K562 (cell line): ENCODE data around the gene ADORA3. TPM values are rescaled to one million over a fixed set of nuclear protein-coding genes. Genes with fewer than 3 reads are reported as not detected.

ENCODE experiments used
- ATAC-seq: fragments of 200-7000 bp; cut with Tn5 transposase; 3 replicates; pipeline ENCODE4 v1.9.1; 2020; ENCODE audit warnings: moderate library complexity
- BruUV-seq: library from RNA; stranded (reverse); fragments of 400-500 nt; replicated peaks from 2 replicates; lab custom pipeline; 2021; lab: Mats Ljungman, UMichigan
- CTCF ChIA-PET: fragments of 300-600 bp; formaldehyde crosslinking; extraction: SDS; loops from one replicate; lab custom pipeline; 2021; ENCODE audit warnings: low intra/inter-chr PET ratio; lab: Yijun Ruan, JAX
- POLR2A ChIA-PET: fragments of 300-600, 350-650 bp; sonication (Branson Sonifier 250); formaldehyde crosslinking; extraction: SDS; loops from one replicate; lab custom pipeline; 2021; ENCODE audit warnings: antibody characterized with exemption, inconsistent platforms; lab: Yijun Ruan, JAX
- DNase-seq, 4 experiments: peaks; one replicate each; pipeline versions ENCODE4 v3.0.0 to v3.0.0-alpha.2; 2011 to 2018; ENCODE audit warnings: low spot score in 3 of 4, mixed read lengths in 3 of 4; ENCODE audit errors: extremely low read depth in 1 of 4
- FAIRE-seq: peaks from 2 replicates; lab custom pipeline; 2011; peaks lifted over from hg19 to GRCh38; lab: Jason Lieb, UNC
- H2AFZ ChIP-seq: 2 replicates; pipeline ENCODE4 v1.6.0; 2011; ENCODE audit warnings: low read depth, low read length, control low read depth, inconsistent platforms
- H3K27ac ChIP-seq: fragments of 200-600 bp; 3 replicates; pipeline ENCODE4 v1.8.0; 2011; ENCODE audit warnings: low read depth, mild to moderate bottlenecking, control low read depth, inconsistent platforms, low read length, moderate library complexity, mixed read lengths; ENCODE audit errors: extremely low read depth
- H3K27me3 ChIP-seq, 2 experiments: fragments of 300-600 bp in 1 of 2; 2 replicates in 1 of 2; 3 replicates in 1 of 2; pipeline versions ENCODE4 v1.6.0 to v1.8.0; 2011; ENCODE audit warnings: inconsistent platforms in 2 of 2, low read length in 2 of 2, mild to moderate bottlenecking in 1 of 2, mixed read lengths in 1 of 2, moderate library complexity in 1 of 2; ENCODE audit not compliant: control insufficient read depth in 2 of 2, insufficient read depth in 2 of 2
- H3K36me3 ChIP-seq: fragments of 300-600 bp; 3 replicates; pipeline ENCODE4 v1.8.0; 2011; ENCODE audit warnings: mild to moderate bottlenecking, low read length, inconsistent platforms; ENCODE audit not compliant: control insufficient read depth, insufficient read depth
- H3K4me1 ChIP-seq, 2 experiments: fragments of 200-600 bp in 1 of 2; replicated peaks in 1 of 2; 2 replicates in 1 of 2; 3 replicates in 1 of 2; pipeline versions ENCODE4 v1.5.1 to v1.8.0; 2011; ENCODE audit warnings: inconsistent platforms in 2 of 2, low read length in 2 of 2, mild to moderate bottlenecking in 1 of 2, mixed read lengths in 1 of 2, moderate library complexity in 1 of 2; ENCODE audit not compliant: control insufficient read depth in 2 of 2, insufficient read depth in 2 of 2
- H3K4me2 ChIP-seq: 2 replicates; pipeline ENCODE4 v1.6.1; 2011; ENCODE audit warnings: low read length, control low read depth, inconsistent platforms, mixed read lengths; ENCODE audit not compliant: insufficient read depth
- H3K4me3 ChIP-seq: fragments of 200-600 bp; sonication (generic), shearing (Covaris generic); 2 replicates; pipeline ENCODE4 v1.5.1; 2016; ENCODE audit warnings: control low read depth, inconsistent platforms
- H3K79me2 ChIP-seq: fragments of 200-600 bp; 3 replicates; pipeline ENCODE4 v1.8.0; 2011; ENCODE audit warnings: low read length, inconsistent platforms; ENCODE audit not compliant: control insufficient read depth, insufficient read depth
- H3K9ac ChIP-seq, 2 experiments: 2 replicates each; pipeline versions ENCODE4 v1.6.0 to v1.6.1; 2011; ENCODE audit warnings: low read depth in 2 of 2, low read length in 2 of 2, control low read depth in 1 of 2, inconsistent platforms in 1 of 2, mild to moderate bottlenecking in 1 of 2, mixed read lengths in 1 of 2; ENCODE audit not compliant: insufficient read depth in 1 of 2
- H3K9me1 ChIP-seq: one replicate; pipeline ENCODE4 v1.6.0; 2011; ENCODE audit warnings: inconsistent platforms, mild to moderate bottlenecking, low read length, moderate library complexity; ENCODE audit not compliant: control insufficient read depth, insufficient read depth
- H3K9me3 ChIP-seq: replicated peaks from 2 replicates; pipeline ENCODE4 v1.5.1; 2011; ENCODE audit warnings: low read depth, low read length, inconsistent platforms; ENCODE audit not compliant: control insufficient read depth, insufficient read depth
- H4K20me1 ChIP-seq: replicated peaks from 2 replicates; pipeline ENCODE4 v1.6.1; 2011; ENCODE audit warnings: low read length, inconsistent platforms, mixed read lengths; ENCODE audit not compliant: control insufficient read depth, insufficient read depth
- HMG20B ChIP-seq: fragments of 250-450 bp; sonication (Bioruptor Pico); IDR thresholded peaks from 2 replicates; pipeline ENCODE4 v1.5.0; 2021; ENCODE audit warnings: mild to moderate bottlenecking
- NRF1 ChIP-seq, 2 experiments: fragments of 450-650 bp; IDR thresholded peaks in 1 of 2; conservative IDR thresholded peaks in 1 of 2; 2 replicates each; pipeline ENCODE4 v1.6.1; 2014; ENCODE audit warnings: mild to moderate bottlenecking in 2 of 2
- PKNOX1 ChIP-seq: fragments of 450-650 bp; IDR thresholded peaks from 2 replicates; pipeline ENCODE4 v1.6.1; 2016
- SPI1 ChIP-seq: IDR thresholded peaks from 2 replicates; pipeline ENCODE4 v1.6.1; 2011; ENCODE audit warnings: low read depth, low read length, control low read depth, borderline replicate concordance
- ZBTB5 ChIP-seq: fragments of 450-650 bp; IDR thresholded peaks from 2 replicates; pipeline ENCODE4 v1.6.1; 2017; ENCODE audit warnings: antibody characterized with exemption
- ZNF431 ChIP-seq: sonication (generic); formaldehyde crosslinking; IDR thresholded peaks from 2 replicates; pipeline ENCODE4 v1.8.0; 2022; ENCODE audit warnings: mild to moderate bottlenecking, missing genetic modification reagents
- ZNF551 ChIP-seq: fragments of 250-450 bp; sonication (Bioruptor Pico); IDR thresholded peaks from 2 replicates; pipeline ENCODE4 v1.5.0; 2021; ENCODE audit warnings: mild to moderate bottlenecking, moderate library complexity
- ZNF584 ChIP-seq: fragments of 200-800 bp; sonication (Bioruptor generic); IDR thresholded peaks from 2 replicates; pipeline ENCODE4 v1.6.1; 2016; ENCODE audit warnings: low read depth, mild to moderate bottlenecking, missing genetic modification characterization, missing compliant biosample characterization
- WGBS: fragments of 100-300 bp; shearing (Covaris generic); methylation state at CpG from one replicate; pipeline ENCODE4 v1.1.6; 2016; ENCODE audit warnings: low coverage, mixed read lengths; ENCODE audit not compliant: insufficient coverage; ENCODE audit errors: missing lambda C conversion rate; 5-methylcytosine and 5-hydroxymethylcytosine counted together
- in situ Hi-C: fragments of 300-500 bp; cut with MboI; formaldehyde crosslinking; loops from 4 replicates; pipeline ENCODE4 v1.15.0; 2018; ENCODE audit warnings: inconsistent platforms, mixed read lengths
- intact Hi-C: fragments of 100-400 bp; cut with micrococcal nuclease; formaldehyde crosslinking; loops from 2 replicates; pipeline ENCODE4 v1.14.2; 2022
- polyA plus RNA-seq, 8 experiments: library from polyadenylated mRNA; depleted of rRNA in 4 of 8; stranded (reverse) in 5 of 8; unstranded in 3 of 8; fragments of >200 nt; fragmentation: Nextera tagmentation in 2 of 8; fragmentation: Illumina TruSeq in 1 of 8; extraction: Ambion mirVana in 2 of 8; extraction: Trizol in 1 of 8; gene quantifications; 2 replicates each; pipeline versions ENCODE4 v1.2.1 to v1.2.3, GENCODE V29; 2011 to 2014; ENCODE audit warnings: inconsistent platforms in 1 of 8, missing spikeins in 1 of 8
- total RNA-seq, 7 experiments: library from RNA; depleted of rRNA in 6 of 7; stranded (reverse); fragments of >200 nt in 6 of 7; fragmentation: Illumina TruSeq in 2 of 7; extraction: Trizol in 2 of 7; gene quantifications; 2 replicates each; pipeline versions ENCODE4 v1.2.1 to v1.2.3, GENCODE V29; 2011 to 2021; ENCODE audit warnings: low replicate concordance in 1 of 7
- TF ChIP-seq, protein P1 (sequence below): fragments of 250-450 bp; sonication (Bioruptor Pico); IDR thresholded peaks from 2 replicates; pipeline ENCODE4 v1.8.0; 2022; ENCODE audit warnings: inconsistent platforms, mild to moderate bottlenecking, moderate library complexity, borderline replicate concordance

ADORA3 gene
- total and polyA plus RNA-seq, 9 of the 15 experiments (the other 6 are each of a cell fraction or from before 2014, with no cell fraction given): 0.09 to 0.35 (median 0.16) TPM; not detected in 3

DNA sequence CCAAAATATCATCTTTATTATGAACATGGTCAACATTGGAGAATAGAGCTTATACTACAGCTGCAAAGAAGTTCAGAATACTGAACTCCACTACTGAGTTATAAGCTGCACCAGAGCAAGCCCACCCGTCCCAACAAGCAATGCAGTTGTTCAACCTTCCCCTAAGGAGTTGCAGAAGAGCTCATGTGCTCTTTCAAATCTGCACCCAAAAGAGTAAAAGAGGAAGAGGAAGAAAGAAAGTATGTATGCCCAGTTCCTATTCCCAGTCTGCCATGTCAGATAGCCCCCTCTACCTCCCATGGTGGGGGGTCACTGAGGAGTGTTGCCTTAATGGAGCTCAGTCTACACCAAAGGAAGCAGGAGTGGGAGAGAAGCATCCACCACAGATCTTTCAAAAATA is 22.8 kb downstream of the ADORA3 start:
- no peaks in the 10 kb centered on the region for H3K79me2 ChIP-seq
- no peaks in the 10 kb centered on the region for H3K9me1 ChIP-seq
- ChIA-PET CTCF (interaction anchor here (0.7 to 3.5 kb wide), 5 partner anchors 27 to 288 kb away, joined by 4 to 39 read pairs (median 5); no protein-coding TSS in a partner anchor), POLR2A (interaction anchor here (0.6 to 1.4 kb wide), 6 partner anchors 10 to 322 kb away, joined by 3 to 4 read pairs (median 3); no protein-coding TSS in a partner anchor)
- H3K4me2 ChIP-seq: no peak overlapping the region
- 25% methylated on average over 1 of the region's 1 CpG for WGBS
- in situ Hi-C loops (loop anchor here (5.0 to 25.0 kb wide), 2 partner anchors 277 to 857 kb away; partner anchors contain the start of gene DDX20), intact Hi-C loops (loop anchor here (1.0 to 5.0 kb wide), 3 partner anchors 176 to 887 kb away; no protein-coding TSS in a partner anchor)
- peaks cover 0 to 14% of the 10 kb centered on the region in 2 experiments; a peak in 3 of 5 replicates for H3K4me1 ChIP-seq
- FAIRE-seq (no peak), ATAC-seq (no peak), DNase-seq (no peak)
- no TSS peak for BruUV-seq
- no peak overlapping the region for H3K27ac ChIP-seq
- TF ChIP-seq HMG20B (CRISPR knock-in tag): no peak
- TF ChIP-seq SPI1: peak; percentile 15; the same call in 1 of the 2 replicates
- no peak overlapping the region for H3K4me3 ChIP-seq
- H3K27me3 ChIP-seq: peaks cover 0 to 8% of the 10 kb centered on the region in 2 experiments; a peak in 2 of 5 replicates
- no peaks in the 10 kb centered on the region for H3K36me3 ChIP-seq
- no peaks in the 10 kb centered on the region for H3K9me3 ChIP-seq
- no peak overlapping the region for H2AFZ ChIP-seq
- no peaks in the 10 kb centered on the region; the same call in 1 of the 2 replicates for H4K20me1 ChIP-seq
- no peak overlapping the region for H3K9ac ChIP-seq

DNA sequence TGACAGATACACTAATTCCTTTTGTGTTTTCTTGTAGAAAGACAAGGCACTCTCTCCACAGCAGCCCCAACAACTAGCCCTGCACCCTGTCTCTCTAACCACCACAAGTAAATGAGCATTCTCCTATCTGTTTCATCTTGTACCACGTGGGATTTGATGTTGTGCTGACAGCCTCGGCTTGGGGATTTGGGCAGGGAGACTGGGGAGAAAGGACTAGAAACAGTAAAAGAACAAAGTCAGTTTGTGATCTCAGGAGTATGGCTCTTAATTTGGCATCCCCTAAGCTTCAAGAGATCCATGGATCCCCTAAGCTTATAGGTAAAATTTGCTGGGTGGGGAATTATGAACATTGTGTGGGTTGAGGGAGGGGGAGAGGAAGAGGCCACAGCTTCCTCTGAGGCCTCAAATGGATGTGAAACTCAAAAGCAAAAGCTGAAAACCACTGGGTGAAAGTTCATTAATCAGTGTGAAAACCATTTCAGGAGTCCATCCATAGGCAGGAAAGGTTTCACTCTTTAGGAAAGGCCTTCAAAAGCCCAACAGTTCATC is 26.6 kb downstream of the ADORA3 start:
- ATAC-seq (peak; percentile 59), DNase-seq (peak in 1 of 4 experiments; percentile 21), FAIRE-seq (no peak)
- Histone ChIP-seq H4K20me1 (no peaks in the 10 kb centered on the region; the same call in 1 of the 2 replicates), H3K27ac (no peak overlapping the region), H3K9ac (no peak overlapping the region; a peak in 1 of 4 replicates), H3K36me3 (no peaks in the 10 kb centered on the region), H3K9me3 (no peaks in the 10 kb centered on the region), H3K9me1 (no peaks in the 10 kb centered on the region), H3K4me1 (peaks cover 0 to 14% of the 10 kb centered on the region in 2 experiments; a peak in 3 of 5 replicates), H3K79me2 (no peaks in the 10 kb centered on the region), H3K27me3 (no peaks in the 10 kb centered on the region), H2AFZ (no peak overlapping the region), H3K4me3 (no peak overlapping the region), H3K4me2 (no peak overlapping the region)
- ChIA-PET CTCF (interaction anchor here (0.5 to 0.9 kb wide), 2 partner anchors 289 to 293 kb away, joined by 3 read pairs; no protein-coding TSS in a partner anchor), POLR2A (interaction anchor here (0.5 to 1.4 kb wide), 8 partner anchors 8 to 1461 kb away, joined by 3 to 5 read pairs (median 4); no protein-coding TSS in a partner anchor)
- intact Hi-C loops (no loop called here), in situ Hi-C loops (loop anchor here (25.0 kb wide), 1 partner anchor 860 kb away; no protein-coding TSS in a partner anchor)
- no TSS peak for BruUV-seq
- 6% methylated on average over 2 of the region's 2 CpGs for WGBS
- TF ChIP-seq ZNF431 (CRISPR knock-in tag) (no peak), PKNOX1 (peak; percentile 74), ZBTB5 (no peak), ZNF584 (CRISPR knock-in tag) (0 out of 2 replicates have a peak, but pooled peaks have one; percentile 48), NRF1 (conservative IDR thresholded peaks at IDR 0.05 in 1 of 2, IDR thresholded peaks at IDR 0.05 in 1 of 2) (no peak), ZNF551 (CRISPR knock-in tag) (no peak)
- TF ChIP-seq, protein P1, sequence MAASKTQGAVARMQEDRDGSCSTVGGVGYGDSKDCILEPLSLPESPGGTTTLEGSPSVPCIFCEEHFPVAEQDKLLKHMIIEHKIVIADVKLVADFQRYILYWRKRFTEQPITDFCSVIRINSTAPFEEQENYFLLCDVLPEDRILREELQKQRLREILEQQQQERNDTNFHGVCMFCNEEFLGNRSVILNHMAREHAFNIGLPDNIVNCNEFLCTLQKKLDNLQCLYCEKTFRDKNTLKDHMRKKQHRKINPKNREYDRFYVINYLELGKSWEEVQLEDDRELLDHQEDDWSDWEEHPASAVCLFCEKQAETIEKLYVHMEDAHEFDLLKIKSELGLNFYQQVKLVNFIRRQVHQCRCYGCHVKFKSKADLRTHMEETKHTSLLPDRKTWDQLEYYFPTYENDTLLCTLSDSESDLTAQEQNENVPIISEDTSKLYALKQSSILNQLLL (CRISPR knock-in tag): no peak
